ENCODE results near the gene UTS2.

The UTS2 gene

DNA sequence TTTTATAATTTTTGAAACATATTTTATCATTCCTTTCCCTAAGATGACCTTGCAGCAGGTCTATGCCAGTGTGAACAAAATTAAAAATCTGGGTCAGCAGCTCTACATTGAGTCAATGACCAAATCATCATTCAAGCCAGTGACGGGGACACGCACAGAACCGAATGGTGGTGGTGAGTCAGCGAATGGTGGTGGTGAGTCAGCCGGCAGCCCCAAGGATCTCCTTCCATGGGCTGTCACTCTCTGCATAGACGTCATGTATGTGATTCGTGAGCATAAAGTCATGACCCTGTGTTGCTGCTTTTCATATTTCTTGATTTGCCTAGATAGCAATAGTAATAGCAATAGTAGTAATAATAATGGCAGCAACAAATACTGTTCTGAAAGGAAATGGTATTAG is 42.5 kb downstream of the UTS2 start:
- peak; percentile 78 for DNase-seq (ENCODE audit: low spot score)

DNA sequence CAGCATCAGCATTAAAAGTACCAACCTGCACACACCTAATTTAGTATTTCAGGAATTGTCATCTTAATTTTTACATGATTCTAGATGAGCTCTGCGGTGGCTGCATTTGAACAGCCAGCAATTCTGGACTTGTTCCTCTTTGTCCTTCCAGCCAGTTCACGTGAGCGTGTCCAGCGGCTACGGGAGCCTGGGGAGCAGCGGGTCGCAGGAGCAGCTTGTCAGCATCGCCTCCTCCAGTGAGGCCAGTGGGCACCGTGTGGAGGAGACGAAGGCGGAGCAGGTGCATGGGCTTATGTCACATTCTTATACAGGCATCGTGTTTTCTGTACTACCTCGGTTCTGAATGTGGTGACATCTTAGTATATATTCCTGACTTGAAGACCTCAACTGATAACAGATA is 43.1 kb downstream of the UTS2 start:
- DNase-seq (ENCODE audit: low spot score), result no peak

- no peak for DNase-seq (ENCODE audit: low spot score)
These were observed 44.5 kb downstream of the UTS2 start for GRCh38 chr1:7808253-7808844.

- no peak for DNase-seq (ENCODE audit: low spot score)
These were observed 47.4 kb downstream of the UTS2 start for GRCh38 chr1:7805460-7805859.

Data from AG08396 (cell line).